Left lung (tissue), 10 donors: Measurements from ENCODE around the gene SDF4. TPM values are rescaled to one million over a fixed set of nuclear protein-coding genes. Genes with fewer than 3 reads are reported as not detected.

Experiments
- ATAC-seq: fragments of 200-7000 bp; cut with Tn5 transposase; one replicate; pipeline ENCODE4 v1.9.1; 2020; ENCODE audit warnings: moderate library complexity
- DNase-seq, 4 donors: peaks; one replicate each; pipeline ENCODE4 v3.0.0-alpha.2; 2013 to 2020
- H3K27ac ChIP-seq, 2 donors: fragments of 200-600 bp; sonication (generic) in 1 of 2; one replicate each; pipeline versions ENCODE4 v1.5.0 to v1.8.0; 2020 to 2021
- H3K27me3 ChIP-seq, 2 donors: fragments of 200-600 bp; sonication (generic) in 1 of 2; one replicate each; pipeline versions ENCODE4 v1.5.0 to v1.8.0; 2020 to 2021
- H3K36me3 ChIP-seq, 2 donors: fragments of 200-600 bp; sonication (generic) in 1 of 2; one replicate each; pipeline versions ENCODE4 v1.5.0 to v1.8.0; 2020 to 2021
- H3K4me1 ChIP-seq, 2 donors: fragments of 200-600 bp; one replicate each; pipeline ENCODE4 v1.8.0; 2021
- H3K4me3 ChIP-seq, 2 donors: fragments of 200-600 bp; sonication (generic) in 1 of 2; one replicate each; pipeline versions ENCODE4 v1.5.0 to v1.8.0; 2020 to 2021; ENCODE audit warnings: mild to moderate bottlenecking in 1 of 2
- H3K9me3 ChIP-seq, 2 donors: fragments of 200-600 bp; sonication (generic) in 1 of 2; one replicate each; pipeline versions ENCODE4 v1.5.0 to v1.8.0; 2020 to 2021
- intact Hi-C, 2 donors: fragments of 100-400 bp; cut with DNase I; formaldehyde crosslinking; loops; one replicate each; pipeline versions ENCODE4 v1.11.2 to v1.14.2; 2022
- polyA plus RNA-seq, 6 donors: library from polyadenylated mRNA; unstranded; fragments of 120-200 nt; gene quantifications; one replicate each; pipeline ENCODE4 v1.2.1, GENCODE V29; 2013; ENCODE audit not compliant: insufficient read length in 6 of 6
- total RNA-seq, 2 donors: library from RNA; stranded (reverse); fragmentation: NEBNext Ultra II Directional; extraction: Animal tissue kit (Norgen Biotek cat#: 25700); gene quantifications; one replicate each; pipeline ENCODE4 v1.2.1, GENCODE V29; 2021
- TF ChIP-seq, protein P1 (sequence below), 2 donors: fragments of 200-600 bp; sonication (generic) in 1 of 2; IDR thresholded peaks; one replicate each; pipeline versions ENCODE4 v1.5.0 to v1.8.0; 2021; ENCODE audit warnings: antibody characterized with exemption in 2 of 2
- donor health status: DM: no; HTN: yes; CAD: no.
- donor health status: DM: no; HTN: no; CAD: no.

SDF4 gene
- total and polyA plus RNA-seq, 8 donors, result 86.7 to 166 (median 100) TPM

DNA sequence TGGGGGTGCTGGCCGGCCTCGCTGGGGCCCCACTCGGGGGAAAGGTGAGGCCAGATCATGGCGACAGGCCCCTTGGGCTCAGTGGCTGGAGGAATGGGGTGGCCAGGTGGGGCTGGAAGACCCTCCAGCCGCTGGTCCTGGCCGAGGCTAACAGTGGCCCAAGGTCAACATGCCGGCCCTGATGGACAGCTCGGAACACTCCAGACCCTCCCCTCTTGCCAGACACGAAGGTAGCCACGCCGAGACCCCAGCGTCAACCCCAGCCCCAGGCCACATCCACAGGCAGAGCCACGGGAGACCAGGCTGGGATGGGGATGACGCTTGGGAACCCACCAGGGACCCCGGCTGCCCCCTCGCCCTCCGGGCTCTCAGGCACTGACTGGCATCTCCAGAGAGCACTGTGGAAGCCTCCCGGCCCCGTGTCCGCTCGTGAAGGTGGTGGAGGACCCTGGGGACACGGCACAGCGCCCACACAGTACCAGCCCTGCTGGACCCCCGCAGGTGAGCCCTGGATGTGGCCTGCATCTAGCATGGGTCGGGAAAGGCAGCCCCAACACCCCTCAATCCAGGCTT, 15.6 kb upstream of the SDF4 start:
- H3K4me1 ChIP-seq, result peaks cover 0 to 11% of the 10 kb centered on the region in 2 donors
- peaks cover 0 to 8% of the 10 kb centered on the region in 2 donors for H3K36me3 ChIP-seq
- TF ChIP-seq, protein P1, sequence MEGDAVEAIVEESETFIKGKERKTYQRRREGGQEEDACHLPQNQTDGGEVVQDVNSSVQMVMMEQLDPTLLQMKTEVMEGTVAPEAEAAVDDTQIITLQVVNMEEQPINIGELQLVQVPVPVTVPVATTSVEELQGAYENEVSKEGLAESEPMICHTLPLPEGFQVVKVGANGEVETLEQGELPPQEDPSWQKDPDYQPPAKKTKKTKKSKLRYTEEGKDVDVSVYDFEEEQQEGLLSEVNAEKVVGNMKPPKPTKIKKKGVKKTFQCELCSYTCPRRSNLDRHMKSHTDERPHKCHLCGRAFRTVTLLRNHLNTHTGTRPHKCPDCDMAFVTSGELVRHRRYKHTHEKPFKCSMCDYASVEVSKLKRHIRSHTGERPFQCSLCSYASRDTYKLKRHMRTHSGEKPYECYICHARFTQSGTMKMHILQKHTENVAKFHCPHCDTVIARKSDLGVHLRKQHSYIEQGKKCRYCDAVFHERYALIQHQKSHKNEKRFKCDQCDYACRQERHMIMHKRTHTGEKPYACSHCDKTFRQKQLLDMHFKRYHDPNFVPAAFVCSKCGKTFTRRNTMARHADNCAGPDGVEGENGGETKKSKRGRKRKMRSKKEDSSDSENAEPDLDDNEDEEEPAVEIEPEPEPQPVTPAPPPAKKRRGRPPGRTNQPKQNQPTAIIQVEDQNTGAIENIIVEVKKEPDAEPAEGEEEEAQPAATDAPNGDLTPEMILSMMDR (IDR thresholded peaks at IDR 0.05), result no peak
- intact Hi-C loops, result loop anchor here in 1 of 2 donors (10.0 kb wide), 1 partner anchor 123 kb away; no protein-coding TSS in a partner anchor
- ATAC-seq, result no peak
- peaks cover 16 to 51% of the 10 kb centered on the region in 2 donors for H3K27me3 ChIP-seq
- no peak overlapping the region for H3K4me3 ChIP-seq
- H3K27ac ChIP-seq, result no peak overlapping the region
- no peak for DNase-seq
- H3K9me3 ChIP-seq, result no peaks in the 10 kb centered on the region

- Histone ChIP-seq H3K27ac (no peak within 1 kb of the TSS), H3K36me3 (peaks cover 0 to 1% of the 10 kb centered on the region in 2 donors), H3K4me1 (peaks cover 0 to 11% of the 10 kb centered on the region in 2 donors), H3K27me3 (peaks cover 16 to 53% of the 10 kb centered on the region in 2 donors), H3K4me3 (no peak within 1 kb of the TSS), H3K9me3 (no peaks in the 10 kb centered on the region)
- DNase-seq (no peak), ATAC-seq (no peak)
- TF ChIP-seq, protein P1 (IDR thresholded peaks at IDR 0.05), result no peak
- intact Hi-C loops, result loop anchor here in 1 of 2 donors (10.0 kb wide), 1 partner anchor 122 kb away; no protein-coding TSS in a partner anchor
Observed at GRCh38 chr1:1246577-1247340, 15.0 kb upstream of the SDF4 start, which contains the start of gene C1QTNF12. C1QTNF12 (minus strand) TSS chr1:1246722; CDS start chr1:1246690, 32 bp downstream.

DNA sequence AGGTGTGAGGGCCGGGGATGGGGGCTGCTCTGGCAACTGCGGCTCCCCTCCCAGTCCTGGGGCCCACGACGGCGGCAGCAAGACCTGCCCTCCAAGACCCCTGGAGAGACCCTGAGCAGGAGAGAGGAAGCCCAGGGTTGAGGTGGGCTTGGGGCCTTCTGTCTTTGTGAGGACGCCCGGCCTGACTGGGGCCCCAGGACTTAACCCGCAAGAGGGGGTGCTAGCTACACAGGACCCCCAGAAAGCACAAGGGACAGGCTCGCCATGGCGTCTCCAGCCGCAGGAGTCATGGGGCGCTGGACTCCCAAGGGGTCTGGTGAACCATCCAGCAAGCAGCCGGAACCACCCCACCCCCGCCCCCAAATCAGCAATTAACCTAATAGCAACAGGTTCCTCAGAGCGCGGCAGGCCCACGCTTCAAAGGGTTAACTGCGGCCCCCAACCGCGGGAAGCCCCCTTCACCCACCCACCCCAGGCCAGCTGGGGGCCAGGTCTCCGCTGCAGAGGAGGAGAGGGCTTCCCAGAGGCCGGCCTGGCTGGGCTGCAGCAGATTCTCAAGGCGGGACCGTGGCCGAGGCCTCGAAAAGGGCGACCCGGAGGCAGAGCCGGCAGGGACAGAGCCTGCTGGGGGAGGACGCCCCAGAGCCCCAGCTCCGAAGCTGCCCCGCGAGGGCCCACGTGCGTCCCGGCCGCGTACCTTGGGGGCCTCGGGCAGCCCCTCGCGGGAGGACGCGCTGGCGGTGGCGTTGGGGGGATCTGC, 14.2 kb upstream of the SDF4 start:
- DNase-seq, result no peak
- H3K4me3 ChIP-seq, result no peak overlapping the region
- intact Hi-C loops, result loop anchor here in 1 of 2 donors (10.0 kb wide), 1 partner anchor 121 kb away; no protein-coding TSS in a partner anchor

DNA sequence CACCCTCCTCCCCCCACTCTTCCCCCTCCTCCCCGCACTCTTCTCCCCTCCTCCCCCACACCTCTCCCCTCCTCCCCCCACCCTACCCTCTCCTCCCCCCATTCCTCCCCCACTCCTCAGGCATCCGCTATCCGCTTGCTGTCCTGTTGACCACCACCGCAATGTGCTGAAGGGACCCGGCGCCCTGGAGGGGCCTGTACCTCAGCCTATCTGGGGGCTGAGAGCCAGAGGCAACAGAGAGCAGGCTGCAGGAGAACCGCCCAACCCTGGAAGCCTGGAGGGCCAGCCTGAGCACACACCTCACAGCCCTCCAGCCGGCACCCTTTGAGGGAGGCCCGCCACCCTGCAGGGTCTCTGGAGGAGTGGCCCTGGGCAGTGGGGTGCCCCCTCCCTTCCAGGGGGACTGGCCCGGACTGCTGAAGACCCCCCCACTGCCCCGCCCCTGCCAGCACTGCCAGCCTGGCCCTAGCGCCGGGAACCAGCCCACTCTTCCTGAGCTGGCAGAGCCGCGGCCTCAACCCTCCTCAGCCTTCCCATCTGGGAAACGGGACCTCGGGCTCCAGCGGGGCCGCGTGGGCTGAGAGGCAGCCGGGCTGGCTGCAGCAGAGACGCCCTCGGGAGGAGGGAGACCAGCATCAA, 13.5 kb upstream of the SDF4 start:
- Histone ChIP-seq H3K36me3 (no peaks in the 10 kb centered on the region), H3K4me1 (peaks cover 0 to 11% of the 10 kb centered on the region in 2 donors), H3K4me3 (no peak overlapping the region), H3K9me3 (no peaks in the 10 kb centered on the region), H3K27me3 (peaks cover 16 to 67% of the 10 kb centered on the region in 2 donors), H3K27ac (no peak overlapping the region)
- ATAC-seq, result no peak
- TF ChIP-seq, protein P1 (IDR thresholded peaks at IDR 0.05), result no peak
- no peak for DNase-seq
- intact Hi-C loops, result loop anchor here in 1 of 2 donors (10.0 kb wide), 1 partner anchor 120 kb away; no protein-coding TSS in a partner anchor

More for the DNA sequence above, 14.2 kb upstream of the SDF4 start:
- TF ChIP-seq, protein P1 (IDR thresholded peaks at IDR 0.05), result no peak
- Histone ChIP-seq H3K9me3 (no peaks in the 10 kb centered on the region), H3K27me3 (peaks cover 16 to 60% of the 10 kb centered on the region in 2 donors), H3K4me1 (peaks cover 0 to 11% of the 10 kb centered on the region in 2 donors), H3K27ac (no peak overlapping the region), H3K36me3 (no peaks in the 10 kb centered on the region)
- ATAC-seq, result no peak
